Measurements from ENCODE around the gene BTN3A1. TPM values are rescaled to one million over a fixed set of nuclear protein-coding genes. Genes with fewer than 3 reads are reported as not detected.
A peak's percentile ranks its signal among the peaks of the same experiment; 100 is the strongest.
"Not testable (repeated sequence)": the region's sequence is repeated elsewhere in the genome, so short reads cannot be mapped to it uniquely, and the experiment has no call there.

Gene BTN3A1
- polyA plus RNA-seq (2013, experiment 1 of 4): 11.1 TPM
- polyA plus RNA-seq (2013, experiment 2 of 4): 13.1 TPM
- 9.9 TPM for polyA plus RNA-seq (2013, experiment 3 of 4)
- 9.3 TPM for polyA plus RNA-seq (2013, experiment 4 of 4)

DNA sequence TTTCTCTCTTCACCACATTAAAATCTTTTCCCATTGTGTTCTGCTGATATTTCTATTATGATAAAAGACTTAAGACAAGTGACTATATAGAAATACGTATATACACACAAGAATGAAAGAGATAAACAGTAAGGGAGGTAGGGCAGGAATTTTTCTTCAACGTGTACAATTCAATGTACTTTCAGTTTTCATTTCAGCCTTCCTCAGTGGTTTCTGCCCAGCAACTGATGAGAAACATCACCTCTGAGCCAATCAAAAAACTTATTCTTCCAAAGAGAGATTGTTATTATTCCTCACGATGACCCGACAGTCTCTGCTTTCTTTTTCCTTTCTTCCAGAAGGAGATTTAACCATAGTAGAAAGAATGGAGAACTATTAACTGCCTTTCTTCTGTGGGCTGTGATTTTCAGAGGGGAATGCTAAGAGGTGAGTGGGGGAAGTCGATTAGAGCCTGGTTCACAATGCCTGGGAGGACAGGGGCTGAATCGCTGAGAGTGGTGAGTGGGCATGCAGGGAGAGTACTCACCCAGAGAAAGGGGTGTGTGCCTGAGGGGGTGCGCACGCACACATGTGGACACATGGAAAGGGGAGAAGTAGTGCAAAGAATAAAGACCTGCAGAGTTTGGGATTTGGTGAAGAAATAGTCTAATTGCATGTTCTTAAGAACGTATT lies at the start of gene BTN3A1:
TSS of gene BTN3A1 (plus strand) at position 289 of the 672 bp plus-strand sequence. CDS start 3,289 bp downstream, outside the sequence.
- 13 to 15% methylated on average over 8 to 9 of the region's 9 CpGs for WGBS, 2 experiments
- H3K27ac ChIP-seq (ENCODE audit: insufficient read depth, low read depth, low read length, poor library complexity, severe bottlenecking): no peak within 1 kb of the TSS
- no peaks in the 10 kb centered on the region for H3K36me3 ChIP-seq (ENCODE audit: control insufficient read depth, insufficient read depth, low read length)
- no peaks in the 10 kb centered on the region for H3K27me3 ChIP-seq (ENCODE audit: control insufficient read depth, insufficient read depth, low read length, poor library complexity, severe bottlenecking)
- no peaks in the 10 kb centered on the region for H3K9me3 ChIP-seq (ENCODE audit: control insufficient read depth, low read length)
- peak within 1 kb of the TSS; percentile 32 for H3K4me3 ChIP-seq (ENCODE audit: insufficient read depth, low read depth, low read length)
- H3K4me1 ChIP-seq (ENCODE audit: control insufficient read depth, insufficient read depth, low read length): peaks cover 4% of the 10 kb centered on the region

GRCh38 chr6:26352315-26352714 lies 49.8 kb upstream of the BTN3A1 start:
- Histone ChIP-seq H3K4me1 (ENCODE audit: control insufficient read depth, insufficient read depth, low read length) (no peaks in the 10 kb centered on the region), H3K36me3 (ENCODE audit: control insufficient read depth, insufficient read depth, low read length) (no peaks in the 10 kb centered on the region), H3K27ac (ENCODE audit: insufficient read depth, low read depth, low read length, poor library complexity, severe bottlenecking) (no peak overlapping the region), H3K27me3 (ENCODE audit: control insufficient read depth, insufficient read depth, low read length, poor library complexity, severe bottlenecking) (no peaks in the 10 kb centered on the region), H3K9me3 (ENCODE audit: control insufficient read depth, low read length) (no peaks in the 10 kb centered on the region), H3K4me3 (ENCODE audit: insufficient read depth, low read depth, low read length) (no peak overlapping the region)
- WGBS, 2 experiments: 96 to 97% methylated on average over 7 of the region's 7 CpGs

- no peak overlapping the region for H3K4me3 ChIP-seq (ENCODE audit: insufficient read depth, low read depth, low read length)
- H3K36me3 ChIP-seq (ENCODE audit: control insufficient read depth, insufficient read depth, low read length): no peaks in the 10 kb centered on the region
- H3K4me1 ChIP-seq (ENCODE audit: control insufficient read depth, insufficient read depth, low read length): no peaks in the 10 kb centered on the region
- WGBS, 2 experiments: 89 to 92% methylated on average over 2 to 3 of the region's 3 CpGs
- H3K27ac ChIP-seq (ENCODE audit: insufficient read depth, low read depth, low read length, poor library complexity, severe bottlenecking): no peak overlapping the region
- H3K27me3 ChIP-seq (ENCODE audit: control insufficient read depth, insufficient read depth, low read length, poor library complexity, severe bottlenecking): no peaks in the 10 kb centered on the region
- H3K9me3 ChIP-seq (ENCODE audit: control insufficient read depth, low read length): no peaks in the 10 kb centered on the region
These were observed 47.9 kb upstream of the BTN3A1 start for GRCh38 chr6:26354162-26354561.

GRCh38 chr6:26355366-26355765 lies 46.7 kb upstream of the BTN3A1 start:
- Histone ChIP-seq H3K4me3 (ENCODE audit: insufficient read depth, low read depth, low read length) (no peak overlapping the region), H3K9me3 (ENCODE audit: control insufficient read depth, low read length) (no peaks in the 10 kb centered on the region), H3K27me3 (ENCODE audit: control insufficient read depth, insufficient read depth, low read length, poor library complexity, severe bottlenecking) (no peaks in the 10 kb centered on the region), H3K27ac (ENCODE audit: insufficient read depth, low read depth, low read length, poor library complexity, severe bottlenecking) (no peak overlapping the region), H3K36me3 (ENCODE audit: control insufficient read depth, insufficient read depth, low read length) (no peaks in the 10 kb centered on the region), H3K4me1 (ENCODE audit: control insufficient read depth, insufficient read depth, low read length) (no peaks in the 10 kb centered on the region)

DNA sequence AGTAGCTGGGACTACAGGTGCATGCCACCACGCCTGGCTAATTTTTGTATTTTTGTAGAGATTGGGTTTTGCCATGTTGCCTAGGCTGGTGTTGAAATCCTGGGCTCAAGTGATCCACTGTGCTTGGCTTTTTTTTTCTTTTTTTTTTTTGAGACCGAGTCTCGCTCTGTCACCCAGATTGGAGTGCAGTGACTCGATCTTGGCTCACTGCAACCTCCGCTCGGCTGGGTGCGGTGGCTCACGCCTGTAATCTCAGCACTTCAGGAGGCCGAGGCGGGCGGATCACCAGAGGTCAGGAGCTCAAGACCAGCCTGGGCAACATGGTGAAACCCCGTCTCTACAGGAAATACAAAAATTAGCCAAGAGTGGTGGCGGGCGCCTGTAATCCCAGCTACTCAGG lies 44.5 kb upstream of the BTN3A1 start:
- H3K4me1 ChIP-seq (ENCODE audit: control insufficient read depth, insufficient read depth, low read length); H3K36me3 ChIP-seq (ENCODE audit: control insufficient read depth, insufficient read depth, low read length); H3K27me3 ChIP-seq (ENCODE audit: control insufficient read depth, insufficient read depth, low read length, poor library complexity, severe bottlenecking); H3K27ac ChIP-seq (ENCODE audit: insufficient read depth, low read depth, low read length, poor library complexity, severe bottlenecking); H3K4me3 ChIP-seq (ENCODE audit: insufficient read depth, low read depth, low read length); H3K9me3 ChIP-seq (ENCODE audit: control insufficient read depth, low read length): not testable (repeated sequence)
- WGBS, 2 experiments: 92 to 93% methylated on average over 14 of the region's 14 CpGs

GRCh38 chr6:26358511-26358981 lies 43.5 kb upstream of the BTN3A1 start:
- 81 to 94% methylated on average over 6 to 7 of the region's 7 CpGs for WGBS, 2 experiments
- Histone ChIP-seq H3K4me1 (ENCODE audit: control insufficient read depth, insufficient read depth, low read length) (no peaks in the 10 kb centered on the region), H3K4me3 (ENCODE audit: insufficient read depth, low read depth, low read length) (no peak overlapping the region), H3K36me3 (ENCODE audit: control insufficient read depth, insufficient read depth, low read length) (no peaks in the 10 kb centered on the region), H3K27me3 (ENCODE audit: control insufficient read depth, insufficient read depth, low read length, poor library complexity, severe bottlenecking) (no peaks in the 10 kb centered on the region), H3K9me3 (ENCODE audit: control insufficient read depth, low read length) (no peaks in the 10 kb centered on the region), H3K27ac (ENCODE audit: insufficient read depth, low read depth, low read length, poor library complexity, severe bottlenecking) (no peak overlapping the region)

- Histone ChIP-seq H3K36me3 (ENCODE audit: control insufficient read depth, insufficient read depth, low read length) (no peaks in the 10 kb centered on the region), H3K9me3 (ENCODE audit: control insufficient read depth, low read length) (no peaks in the 10 kb centered on the region), H3K4me1 (ENCODE audit: control insufficient read depth, insufficient read depth, low read length) (no peaks in the 10 kb centered on the region), H3K4me3 (ENCODE audit: insufficient read depth, low read depth, low read length) (no peak overlapping the region), H3K27ac (ENCODE audit: insufficient read depth, low read depth, low read length, poor library complexity, severe bottlenecking) (no peak overlapping the region), H3K27me3 (ENCODE audit: control insufficient read depth, insufficient read depth, low read length, poor library complexity, severe bottlenecking) (no peaks in the 10 kb centered on the region)
- 91 to 99% methylated on average over 4 to 5 of the region's 5 CpGs for WGBS, 2 experiments
These were observed 42.3 kb upstream of the BTN3A1 start for GRCh38 chr6:26359765-26360164.

- H3K4me3 ChIP-seq (ENCODE audit: insufficient read depth, low read depth, low read length): no peak overlapping the region
- 92 to 95% methylated on average over 13 to 14 of the region's 14 CpGs for WGBS, 2 experiments
- no peak overlapping the region for H3K27ac ChIP-seq (ENCODE audit: insufficient read depth, low read depth, low read length, poor library complexity, severe bottlenecking)
- H3K36me3 ChIP-seq (ENCODE audit: control insufficient read depth, insufficient read depth, low read length): no peaks in the 10 kb centered on the region
- no peaks in the 10 kb centered on the region for H3K9me3 ChIP-seq (ENCODE audit: control insufficient read depth, low read length)
- H3K27me3 ChIP-seq (ENCODE audit: control insufficient read depth, insufficient read depth, low read length, poor library complexity, severe bottlenecking): no peaks in the 10 kb centered on the region
- H3K4me1 ChIP-seq (ENCODE audit: control insufficient read depth, insufficient read depth, low read length): no peaks in the 10 kb centered on the region
These were observed 41.3 kb upstream of the BTN3A1 start for GRCh38 chr6:26360451-26361416.

DNA sequence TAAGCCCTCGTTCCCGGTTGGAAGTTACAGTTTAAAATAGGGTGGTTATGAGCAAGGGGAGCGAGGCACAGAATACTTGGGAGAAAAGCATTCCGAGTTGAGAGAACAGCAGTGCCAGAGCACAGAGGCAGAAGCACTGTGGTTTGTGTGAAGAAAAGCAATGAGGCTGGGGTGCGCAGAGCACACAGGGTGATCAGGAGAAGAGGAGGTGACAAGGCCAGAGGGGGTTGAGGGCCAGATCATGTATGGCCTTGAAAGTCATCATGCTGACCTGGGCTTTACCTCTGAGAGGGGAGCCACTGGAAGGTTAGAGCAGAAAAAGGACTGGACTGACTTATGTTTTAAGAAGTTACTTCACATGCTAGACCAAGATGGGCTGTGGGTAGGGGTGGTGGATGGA lies 40.5 kb upstream of the BTN3A1 start:
- no peak overlapping the region for H3K4me3 ChIP-seq (ENCODE audit: insufficient read depth, low read depth, low read length)
- H3K27ac ChIP-seq (ENCODE audit: insufficient read depth, low read depth, low read length, poor library complexity, severe bottlenecking): no peak overlapping the region
- H3K9me3 ChIP-seq (ENCODE audit: control insufficient read depth, low read length): no peaks in the 10 kb centered on the region
- no peaks in the 10 kb centered on the region for H3K4me1 ChIP-seq (ENCODE audit: control insufficient read depth, insufficient read depth, low read length)
- WGBS, 2 experiments: 92 to 94% methylated on average over 5 of the region's 5 CpGs
- no peaks in the 10 kb centered on the region for H3K36me3 ChIP-seq (ENCODE audit: control insufficient read depth, insufficient read depth, low read length)
- no peaks in the 10 kb centered on the region for H3K27me3 ChIP-seq (ENCODE audit: control insufficient read depth, insufficient read depth, low read length, poor library complexity, severe bottlenecking)

All from ectodermal cell (in vitro differentiated cells).